ENCODE results near the gene KBTBD12.

GRCh38 chr3:127925384-127925783, 10.4 kb downstream of the KBTBD12 start:
- TF ChIP-seq CTCF (IDR thresholded peaks at IDR 0.05; ENCODE audit: low read length) (no peak), EZH2phosphoT487 (IDR thresholded peaks at IDR 0.05; ENCODE audit: low read length) (no peak)
